GM06990 (cell line): ENCODE measurements around the gene RANBP17.
"Not testable (repeated sequence)": the region's sequence is repeated elsewhere in the genome, so short reads cannot be mapped to it uniquely, and the experiment has no call there.

Source experiments
- DNase-seq: peaks from one replicate; pipeline ENCODE4 v3.0.0-alpha.2; 2011; ENCODE audit not compliant: insufficient read length; ENCODE audit errors: extremely low read depth
- H3K27me3 ChIP-seq: replicated peaks from 2 replicates; pipeline ENCODE4 v1.6.0; 2011; ENCODE audit warnings: low read length; ENCODE audit not compliant: control insufficient read depth, insufficient read depth
- H3K36me3 ChIP-seq: 2 replicates; pipeline ENCODE4 v1.5.1; 2011; ENCODE audit warnings: low read length; ENCODE audit not compliant: control insufficient read depth, insufficient read depth
- H3K4me3 ChIP-seq: replicated peaks from 2 replicates; pipeline ENCODE4 v1.5.1; 2011; ENCODE audit warnings: low read depth, mild to moderate bottlenecking, control low read depth, low read length
- TF ChIP-seq, protein P1 (sequence below): IDR thresholded peaks from 2 replicates; pipeline ENCODE4 v1.5.1; 2011; ENCODE audit warnings: low read length, control low read depth, mild to moderate bottlenecking, inconsistent platforms; ENCODE audit not compliant: insufficient read depth, poor library complexity, severe bottlenecking

RANBP17 gene

DNA sequence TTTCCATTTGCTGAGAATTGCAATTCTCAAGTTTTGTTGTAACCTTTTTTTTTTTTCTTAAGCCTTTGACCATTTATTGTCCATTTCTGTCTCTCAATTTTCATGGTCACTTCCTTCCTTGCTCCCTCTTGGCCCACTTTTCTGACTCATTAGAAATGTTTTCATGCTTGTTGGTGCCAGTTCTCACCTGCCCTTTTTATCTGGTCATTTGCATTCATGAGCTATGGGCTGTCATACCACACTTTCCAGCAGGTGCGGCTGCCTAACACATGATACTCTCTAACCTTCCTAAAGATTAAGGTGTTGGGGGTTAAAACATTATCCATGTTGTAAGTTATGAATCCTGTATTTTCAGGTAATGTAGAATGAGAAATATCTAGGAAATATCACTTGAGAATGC is 296.8 kb downstream of the RANBP17 start:
- no peaks in the 10 kb centered on the region for H3K36me3 ChIP-seq
- TF ChIP-seq, protein P1, sequence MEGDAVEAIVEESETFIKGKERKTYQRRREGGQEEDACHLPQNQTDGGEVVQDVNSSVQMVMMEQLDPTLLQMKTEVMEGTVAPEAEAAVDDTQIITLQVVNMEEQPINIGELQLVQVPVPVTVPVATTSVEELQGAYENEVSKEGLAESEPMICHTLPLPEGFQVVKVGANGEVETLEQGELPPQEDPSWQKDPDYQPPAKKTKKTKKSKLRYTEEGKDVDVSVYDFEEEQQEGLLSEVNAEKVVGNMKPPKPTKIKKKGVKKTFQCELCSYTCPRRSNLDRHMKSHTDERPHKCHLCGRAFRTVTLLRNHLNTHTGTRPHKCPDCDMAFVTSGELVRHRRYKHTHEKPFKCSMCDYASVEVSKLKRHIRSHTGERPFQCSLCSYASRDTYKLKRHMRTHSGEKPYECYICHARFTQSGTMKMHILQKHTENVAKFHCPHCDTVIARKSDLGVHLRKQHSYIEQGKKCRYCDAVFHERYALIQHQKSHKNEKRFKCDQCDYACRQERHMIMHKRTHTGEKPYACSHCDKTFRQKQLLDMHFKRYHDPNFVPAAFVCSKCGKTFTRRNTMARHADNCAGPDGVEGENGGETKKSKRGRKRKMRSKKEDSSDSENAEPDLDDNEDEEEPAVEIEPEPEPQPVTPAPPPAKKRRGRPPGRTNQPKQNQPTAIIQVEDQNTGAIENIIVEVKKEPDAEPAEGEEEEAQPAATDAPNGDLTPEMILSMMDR: no peak
- H3K4me3 ChIP-seq: no peak overlapping the region
- DNase-seq: no peak
- no peaks in the 10 kb centered on the region for H3K27me3 ChIP-seq

DNA sequence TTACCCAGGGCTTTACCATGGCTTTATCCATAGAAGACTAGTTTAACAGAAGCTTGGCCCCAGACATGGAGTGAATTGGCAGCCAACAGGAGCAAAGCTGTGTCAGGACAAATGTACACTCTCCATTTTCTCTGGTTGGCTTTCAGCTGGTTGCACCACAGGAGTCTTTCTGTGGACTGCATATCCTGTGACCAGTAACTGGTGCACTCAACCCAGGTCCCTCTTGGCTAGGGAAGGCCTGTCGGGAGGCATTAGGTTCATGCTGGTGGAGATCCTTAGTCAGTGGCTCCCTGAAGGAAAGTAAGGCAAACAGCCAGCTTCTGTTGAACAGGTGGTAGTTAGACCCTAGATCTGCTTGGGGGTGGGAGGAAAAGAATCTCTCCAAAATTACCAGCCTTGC is 300.3 kb downstream of the RANBP17 start:
- TF ChIP-seq, protein P1: no peak
- no peak for DNase-seq
- no peaks in the 10 kb centered on the region for H3K27me3 ChIP-seq
- no peaks in the 10 kb centered on the region for H3K36me3 ChIP-seq
- no peak overlapping the region for H3K4me3 ChIP-seq

DNA sequence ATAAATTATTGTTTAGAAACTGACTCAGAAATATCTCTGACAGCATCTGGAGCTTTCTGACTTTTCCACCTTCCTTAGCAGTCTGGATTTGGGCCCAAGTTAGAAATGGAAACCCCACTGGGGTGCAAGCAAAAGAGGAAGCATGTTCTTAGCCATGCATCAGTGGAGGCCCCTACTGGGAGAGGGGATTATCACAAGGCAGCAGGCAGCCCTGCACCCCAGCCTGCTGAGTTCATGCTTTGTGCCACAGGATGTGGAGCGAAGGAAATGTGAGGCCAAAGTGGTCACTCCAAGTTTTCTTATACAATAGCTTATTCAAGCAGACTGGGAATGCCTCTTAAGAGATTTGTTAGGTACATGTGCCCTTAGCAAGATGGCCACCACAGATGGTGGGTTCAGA is 300.8 kb downstream of the RANBP17 start:
- H3K36me3 ChIP-seq: no peaks in the 10 kb centered on the region
- TF ChIP-seq, protein P1: peak; percentile 61
- no peaks in the 10 kb centered on the region for H3K27me3 ChIP-seq
- DNase-seq: no peak
- no peak overlapping the region for H3K4me3 ChIP-seq

DNA sequence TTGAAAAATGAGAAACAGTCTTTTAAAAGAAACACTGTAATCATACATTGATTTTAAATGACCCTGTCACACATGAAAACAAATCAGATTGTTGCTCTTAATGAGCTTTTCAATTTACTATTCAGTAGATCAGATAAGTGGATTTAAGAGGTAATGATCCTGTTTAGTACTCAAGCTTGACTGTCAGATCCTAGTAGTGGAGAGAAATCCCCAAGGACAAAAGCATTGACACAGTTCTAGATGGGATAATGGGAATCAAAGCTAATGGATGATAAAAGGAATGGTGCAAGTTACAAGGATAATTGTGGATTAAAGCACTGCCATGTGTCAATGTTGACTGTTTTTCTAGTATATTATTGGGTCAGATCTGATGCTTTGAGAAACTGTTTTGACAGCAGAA is 304.9 kb downstream of the RANBP17 start:
- no peak for DNase-seq
- Histone ChIP-seq H3K36me3 (no peaks in the 10 kb centered on the region), H3K27me3 (no peaks in the 10 kb centered on the region; the same call in 1 of the 2 replicates), H3K4me3 (no peak overlapping the region)
- TF ChIP-seq, protein P1: no peak

DNA sequence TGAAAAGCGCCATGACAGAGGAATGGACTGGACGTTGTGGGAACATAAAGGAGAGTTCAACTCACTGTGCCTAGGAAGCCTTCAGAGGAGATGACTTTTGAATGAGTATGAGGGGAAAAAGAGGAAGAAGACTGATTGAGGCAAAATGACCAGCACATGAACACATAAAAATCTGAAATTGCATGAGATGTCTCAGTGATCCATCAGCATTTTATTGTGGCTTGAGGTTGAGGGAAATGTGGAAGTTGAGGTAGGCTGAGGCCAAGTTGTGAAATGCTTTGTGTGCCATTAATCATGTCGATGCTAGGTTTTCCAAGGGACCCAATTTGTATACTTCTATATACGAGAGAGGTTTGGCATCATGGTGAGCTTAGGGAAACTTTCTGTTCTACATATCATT is 306.4 kb downstream of the RANBP17 start:
- TF ChIP-seq, protein P1: no peak
- DNase-seq: no peak
- Histone ChIP-seq H3K4me3 (no peak overlapping the region), H3K27me3 (no peaks in the 10 kb centered on the region; the same call in 1 of the 2 replicates), H3K36me3 (no peaks in the 10 kb centered on the region)

DNA sequence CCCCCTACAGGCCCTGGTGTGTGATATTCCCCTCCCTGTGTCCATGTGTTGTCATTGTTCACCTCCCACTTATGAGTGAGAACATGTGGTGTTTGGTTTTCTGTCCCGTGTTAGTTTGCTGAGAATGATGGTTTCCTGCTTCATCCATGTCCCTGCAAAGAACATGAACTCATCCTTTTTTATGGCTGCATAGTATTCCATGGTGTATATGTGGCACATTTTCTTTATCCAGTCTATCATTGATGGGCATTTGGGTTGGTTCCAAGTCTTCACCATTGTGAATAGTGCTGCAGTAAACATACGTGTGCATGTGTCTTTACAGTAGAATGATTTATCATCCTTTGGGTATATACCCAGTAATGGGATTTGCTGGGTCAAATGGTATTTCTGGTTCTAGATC is 313.1 kb downstream of the RANBP17 start:
- H3K4me3 ChIP-seq, DNase-seq, H3K27me3 ChIP-seq, H3K36me3 ChIP-seq: not testable (repeated sequence)
